Spleen (tissue), 11 donors: ENCODE results near the gene RARA. TPM values are rescaled to one million over a fixed set of nuclear protein-coding genes. Genes with fewer than 3 reads are reported as not detected.

ENCODE experiments used
- DNase-seq: peaks from one replicate; pipeline ENCODE4 v3.0.0-alpha.2; 2020
- H3K27ac ChIP-seq, 8 donors: fragments of 200-600 bp; sonication (generic) in 7 of 8; 1 replicate in 4 of 8; 2 replicates in 4 of 8; pipeline versions ENCODE4 v1.5.0 to v1.8.0; 2016 to 2021; ENCODE audit warnings: inconsistent platforms in 4 of 8, mild to moderate bottlenecking in 4 of 8, moderate library complexity in 1 of 8
- H3K27me3 ChIP-seq, 7 donors: fragments of 200-600 bp; sonication (generic) in 6 of 7; replicated peaks in 1 of 7; 1 replicate in 4 of 7; 2 replicates in 3 of 7; pipeline versions ENCODE4 v1.5.0 to v1.8.0; 2016 to 2021; ENCODE audit warnings: inconsistent platforms in 3 of 7, mild to moderate bottlenecking in 1 of 7
- H3K36me3 ChIP-seq, 6 donors: fragments of 200-600 bp; sonication (generic) in 5 of 6; 1 replicate in 4 of 6; 2 replicates in 2 of 6; pipeline versions ENCODE4 v1.5.0 to v1.8.0; 2016 to 2021; ENCODE audit warnings: inconsistent platforms in 2 of 6
- H3K4me1 ChIP-seq, 6 donors: fragments of 200-600 bp; sonication (generic) in 5 of 6; 1 replicate in 3 of 6; 2 replicates in 3 of 6; pipeline versions ENCODE4 v1.5.0 to v1.8.0; 2016 to 2021; ENCODE audit warnings: inconsistent platforms in 3 of 6
- H3K4me3 ChIP-seq, 8 donors: fragments of 200-600 bp; sonication (generic) in 7 of 8; 1 replicate in 4 of 8; 2 replicates in 4 of 8; pipeline versions ENCODE4 v1.5.0 to v1.8.0; 2016 to 2021; ENCODE audit warnings: inconsistent platforms in 4 of 8, mild to moderate bottlenecking in 4 of 8, moderate library complexity in 2 of 8
- H3K9me3 ChIP-seq, 8 donors: fragments of 200-600 bp; sonication (generic) in 7 of 8; 1 replicate in 4 of 8; 2 replicates in 4 of 8; pipeline versions ENCODE4 v1.5.0 to v1.8.0; 2016 to 2021; ENCODE audit warnings: inconsistent platforms in 4 of 8
- POLR2A ChIP-seq, 3 donors: fragments of 450-650 bp; IDR thresholded peaks; one replicate each; pipeline ENCODE4 v1.5.1; 2017; ENCODE audit warnings: antibody characterized with exemption in 3 of 3, mild to moderate bottlenecking in 1 of 3
- POLR2AphosphoS5 ChIP-seq, 3 donors: sonication (generic); formaldehyde crosslinking; IDR thresholded peaks; one replicate each; pipeline ENCODE4 v1.5.1; 2017; ENCODE audit warnings: antibody characterized with exemption in 3 of 3
- WGBS, 5 donors: extraction: QIAGEN DNeasy Blood & Tissue Kit in 3 of 5; methylation state at CpG; one replicate each; pipeline versions ENCODE4 v1.1.5 to v1.1.7; 2013 to 2018; 5-methylcytosine and 5-hydroxymethylcytosine counted together
- intact Hi-C: fragments of 100-400 bp; cut with DNase I; formaldehyde crosslinking; loops from one replicate; pipeline ENCODE4 v1.15.0; 2023; ENCODE audit warnings: low total_unique reads
- polyA plus RNA-seq, 3 donors: library from polyadenylated mRNA; stranded (reverse); fragments of 200-250 nt; gene quantifications; one replicate each; pipeline ENCODE4 v1.2.1, GENCODE V29; 2013
- small RNA-seq, 4 donors: library from RNA; depleted of rRNA; stranded (forward); fragments of <200 nt; gene quantifications; one replicate each; pipeline ENCODE3, GENCODE V24; 2016
- total RNA-seq, 7 donors: library from RNA; depleted of rRNA in 3 of 7; stranded (reverse); fragments of >200 nt in 3 of 7; fragmentation: NEBNext Ultra II Directional in 4 of 7; extraction: Animal tissue kit (Norgen Biotek cat#: 25700) in 4 of 7; gene quantifications; one replicate each; pipeline versions ENCODE4 v1.1.0 to v1.2.1, GENCODE V29; 2016 to 2021
- TF ChIP-seq, protein P1 (sequence below), 11 experiments: fragments of 200-600 bp in 7 of 11; fragments of 450-650 bp in 4 of 11; sonication (generic) in 4 of 11; IDR thresholded peaks in 8 of 11; conservative IDR thresholded peaks in 3 of 11; 1 replicate in 7 of 11; 2 replicates in 4 of 11; pipeline versions ENCODE4 v1.4.0 to v1.8.0; 2016 to 2021; ENCODE audit warnings: antibody characterized with exemption in 11 of 11, inconsistent platforms in 4 of 11, mild to moderate bottlenecking in 1 of 11
- donor health status: healthy with polysubstance abuse.
- donor health status: DM: no; HTN: no; CAD: no; lungs with moderate emphysema.
- donor health status: DM: no; HTN: no; CAD: no.
- donor health status: Bipolar disorder and iron deficiency.
- donor health status: healthy.
- donor health status: DM: no; HTN: no; CAD: no.
- donor health status: DM: yes; HTN: yes; CAD: no.

Gene RARA
- total and polyA plus RNA-seq, 10 donors: 13.3 to 95.1 (median 58.9) TPM

DNA sequence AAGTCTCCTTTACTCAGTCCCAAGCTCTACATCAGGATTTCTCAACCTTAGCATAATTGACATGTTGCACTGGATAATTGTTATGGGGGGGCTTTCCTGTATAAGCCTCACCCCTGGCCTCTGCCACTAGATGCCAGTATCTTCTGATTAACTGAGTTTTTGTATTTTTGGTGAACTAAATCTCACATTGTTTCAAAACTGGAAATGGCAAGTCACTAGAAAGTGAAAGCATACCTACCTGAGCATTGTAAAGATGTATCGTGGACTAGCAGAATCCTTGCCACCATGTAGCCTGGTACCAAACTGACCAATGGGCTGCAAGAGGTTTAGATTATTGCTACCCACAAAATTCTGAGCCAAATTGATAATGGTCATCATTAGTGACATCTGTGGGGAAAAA lies 93.7 kb downstream of the RARA start:
- Histone ChIP-seq H3K4me3 (no peak overlapping the region), H3K27me3 (no peaks in the 10 kb centered on the region), H3K27ac (no peak overlapping the region), H3K4me1 (peaks cover 0 to 9% (median 2%) of the 10 kb centered on the region in 6 donors), H3K36me3 (peaks cover 0 to 90% (median 0%) of the 10 kb centered on the region in 6 donors), H3K9me3 (no peaks in the 10 kb centered on the region)
- intact Hi-C loops: no loop called here
- TF ChIP-seq POLR2A (IDR thresholded peaks at IDR 0.05) (no peak), POLR2AphosphoS5 (IDR thresholded peaks at IDR 0.05) (no peak)
- TF ChIP-seq, protein P1, sequence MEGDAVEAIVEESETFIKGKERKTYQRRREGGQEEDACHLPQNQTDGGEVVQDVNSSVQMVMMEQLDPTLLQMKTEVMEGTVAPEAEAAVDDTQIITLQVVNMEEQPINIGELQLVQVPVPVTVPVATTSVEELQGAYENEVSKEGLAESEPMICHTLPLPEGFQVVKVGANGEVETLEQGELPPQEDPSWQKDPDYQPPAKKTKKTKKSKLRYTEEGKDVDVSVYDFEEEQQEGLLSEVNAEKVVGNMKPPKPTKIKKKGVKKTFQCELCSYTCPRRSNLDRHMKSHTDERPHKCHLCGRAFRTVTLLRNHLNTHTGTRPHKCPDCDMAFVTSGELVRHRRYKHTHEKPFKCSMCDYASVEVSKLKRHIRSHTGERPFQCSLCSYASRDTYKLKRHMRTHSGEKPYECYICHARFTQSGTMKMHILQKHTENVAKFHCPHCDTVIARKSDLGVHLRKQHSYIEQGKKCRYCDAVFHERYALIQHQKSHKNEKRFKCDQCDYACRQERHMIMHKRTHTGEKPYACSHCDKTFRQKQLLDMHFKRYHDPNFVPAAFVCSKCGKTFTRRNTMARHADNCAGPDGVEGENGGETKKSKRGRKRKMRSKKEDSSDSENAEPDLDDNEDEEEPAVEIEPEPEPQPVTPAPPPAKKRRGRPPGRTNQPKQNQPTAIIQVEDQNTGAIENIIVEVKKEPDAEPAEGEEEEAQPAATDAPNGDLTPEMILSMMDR (IDR thresholded peaks at IDR 0.05 in 8 of 11, conservative IDR thresholded peaks at IDR 0.05 in 3 of 11): no peak
- 68 to 76% (median 74%) methylated on average over 1 of the region's 1 CpG for WGBS, 5 donors
- no peak for DNase-seq

DNA sequence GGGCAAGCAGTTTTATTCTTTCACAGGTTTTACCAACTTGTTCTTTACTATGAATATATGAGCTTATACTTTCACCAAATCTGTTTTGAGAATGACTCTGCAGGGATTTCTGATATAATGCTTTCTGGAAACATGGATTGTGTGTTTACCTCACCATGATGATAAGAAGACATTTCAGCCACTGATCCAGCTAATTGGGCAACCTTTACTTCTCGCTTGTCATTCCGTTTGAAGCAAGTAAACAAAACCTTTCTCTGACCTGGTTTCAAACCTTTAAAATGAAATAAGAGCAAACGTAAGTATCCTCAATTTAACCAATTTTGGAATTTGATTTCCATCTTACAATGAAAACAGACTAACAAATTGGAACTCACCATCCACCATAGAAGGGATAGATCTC lies 95.0 kb downstream of the RARA start:
- DNase-seq: no peak
- no peaks in the 10 kb centered on the region for H3K27me3 ChIP-seq
- intact Hi-C loops: no loop called here
- no peak overlapping the region for H3K27ac ChIP-seq
- TF ChIP-seq POLR2A (IDR thresholded peaks at IDR 0.05) (no peak), POLR2AphosphoS5 (IDR thresholded peaks at IDR 0.05) (no peak)
- TF ChIP-seq, protein P1 (IDR thresholded peaks at IDR 0.05 in 8 of 11, conservative IDR thresholded peaks at IDR 0.05 in 3 of 11): no peak
- WGBS, 5 donors: 95 to 99% (median 97%) methylated on average over 3 of the region's 3 CpGs
- peaks cover 0 to 4% (median 2%) of the 10 kb centered on the region in 6 donors for H3K4me1 ChIP-seq
- H3K9me3 ChIP-seq: no peaks in the 10 kb centered on the region
- H3K36me3 ChIP-seq: peaks cover 0 to 84% (median 0%) of the 10 kb centered on the region in 6 donors
- H3K4me3 ChIP-seq: no peak overlapping the region

Small RNA genes lying within 50 kb of the gene (small RNA-seq; reads per million reads assigned to genes)
- gene RF00019 (0 reads per million in 4 donors), gene RNA5SP441 (0 reads per million in 4 donors)

Other genes with a start within 250 kb of the RARA start
- gene THRA, start 246.2 kb upstream of the RARA start, total RNA-seq: 10 to 100 TPM; 14.6 to 36.1 (median 19.7) TPM
- gene THRA, start 246.2 kb upstream of the RARA start, polyA plus RNA-seq: 10 to 100 TPM in 1 of 3 donors, 1 to 10 TPM in 2; 3.9 to 12.9 (median 4.7) TPM
- gene NR1D1, start 208.6 kb upstream of the RARA start, total RNA-seq: 10 to 100 TPM in 4 of 7 donors, 1 to 10 TPM in 3; 5.5 to 15.8 (median 10.2) TPM
- gene NR1D1, start 208.6 kb upstream of the RARA start, polyA plus RNA-seq: 1 to 10 TPM; 3.3 to 6.4 (median 5.2) TPM
- gene MSL1, start 187.2 kb upstream of the RARA start, total RNA-seq: 100 to 1,000 TPM; 101 to 154 (median 127) TPM
- 10 to 100 TPM; 52.6 to 85.0 (median 73.3) TPM for gene MSL1, start 187.2 kb upstream of the RARA start, polyA plus RNA-seq
- 100 to 1,000 TPM in 1 of 7 donors, 10 to 100 TPM in 6; 67.0 to 105 (median 78.5) TPM for gene CASC3, start 168.6 kb upstream of the RARA start, total RNA-seq
- 10 to 100 TPM; 20.2 to 38.9 (median 35.0) TPM for gene CASC3, start 168.6 kb upstream of the RARA start, polyA plus RNA-seq
- gene RAPGEFL1, start 131.7 kb upstream of the RARA start, total RNA-seq: 10 to 100 TPM in 2 of 7 donors, 1 to 10 TPM in 5; 5.1 to 12.7 (median 9.5) TPM
- gene RAPGEFL1, start 131.7 kb upstream of the RARA start, polyA plus RNA-seq: 1 to 10 TPM; 2.9 to 5.9 (median 3.3) TPM
- 10 to 100 TPM; 16.9 to 43.2 (median 29.7) TPM for gene WIPF2, start 89.9 kb upstream of the RARA start, total RNA-seq
- gene WIPF2, start 89.9 kb upstream of the RARA start, polyA plus RNA-seq: 10 to 100 TPM in 1 of 3 donors, 1 to 10 TPM in 2; 3.7 to 11.3 (median 4.7) TPM
- 10 to 100 TPM in 2 of 7 donors, 1 to 10 TPM in 5; 4.2 to 11.6 (median 5.7) TPM for gene CDC6, start 21.3 kb upstream of the RARA start, total RNA-seq
- gene CDC6, start 21.3 kb upstream of the RARA start, polyA plus RNA-seq: 1 to 10 TPM; 1.2 to 4.8 (median 4.1) TPM
- gene GJD3, start 55.6 kb downstream of the RARA start, total RNA-seq: 10 to 100 TPM in 4 of 7 donors, 1 to 10 TPM in 3; 7.3 to 15.0 (median 10.4) TPM
- gene GJD3, start 55.6 kb downstream of the RARA start, polyA plus RNA-seq: 1 to 10 TPM in 1 of 3 donors, under 1 TPM in 2; 0.20 to 1.1 (median 0.33) TPM
- gene TOP2A, start 108.7 kb downstream of the RARA start, total RNA-seq: 10 to 100 TPM in 5 of 7 donors, 1 to 10 TPM in 2; 5.5 to 37.5 (median 14.4) TPM
- 10 to 100 TPM in 1 of 3 donors, 1 to 10 TPM in 2; 5.8 to 27.5 (median 8.1) TPM for gene TOP2A, start 108.7 kb downstream of the RARA start, polyA plus RNA-seq
- gene IGFBP4, start 134.3 kb downstream of the RARA start, total RNA-seq: 100 to 1,000 TPM; 287 to 537 (median 336) TPM
- gene IGFBP4, start 134.3 kb downstream of the RARA start, polyA plus RNA-seq: 100 to 1,000 TPM in 2 of 3 donors, 10 to 100 TPM in 1; 49.3 to 131 (median 107) TPM
- 1 to 10 TPM in 1 of 7 donors, under 1 TPM in 5, not detected in 1; 0.14 to 1.3 (median 0.41) TPM for gene TNS4, start 192.4 kb downstream of the RARA start, total RNA-seq
- gene TNS4, start 192.4 kb downstream of the RARA start, polyA plus RNA-seq: under 1 TPM; 0.15 to 0.45 (median 0.21) TPM